AG10803 (cell line): Measurements from ENCODE around the gene STX4.

Experiments used
- DNase-seq: peaks from one replicate; pipeline ENCODE4 v3.0.0; 2010; ENCODE audit warnings: low read depth
- H3K4me3 ChIP-seq: 2 replicates; pipeline ENCODE4 v1.5.1; 2011; ENCODE audit warnings: mild to moderate bottlenecking, low read length, control low read depth
- TF ChIP-seq, protein P1 (sequence below): conservative IDR thresholded peaks from 2 replicates; pipeline ENCODE4 v1.5.1; 2011; ENCODE audit warnings: mild to moderate bottlenecking, low read length, control low read depth, inconsistent platforms

The STX4 gene

DNA sequence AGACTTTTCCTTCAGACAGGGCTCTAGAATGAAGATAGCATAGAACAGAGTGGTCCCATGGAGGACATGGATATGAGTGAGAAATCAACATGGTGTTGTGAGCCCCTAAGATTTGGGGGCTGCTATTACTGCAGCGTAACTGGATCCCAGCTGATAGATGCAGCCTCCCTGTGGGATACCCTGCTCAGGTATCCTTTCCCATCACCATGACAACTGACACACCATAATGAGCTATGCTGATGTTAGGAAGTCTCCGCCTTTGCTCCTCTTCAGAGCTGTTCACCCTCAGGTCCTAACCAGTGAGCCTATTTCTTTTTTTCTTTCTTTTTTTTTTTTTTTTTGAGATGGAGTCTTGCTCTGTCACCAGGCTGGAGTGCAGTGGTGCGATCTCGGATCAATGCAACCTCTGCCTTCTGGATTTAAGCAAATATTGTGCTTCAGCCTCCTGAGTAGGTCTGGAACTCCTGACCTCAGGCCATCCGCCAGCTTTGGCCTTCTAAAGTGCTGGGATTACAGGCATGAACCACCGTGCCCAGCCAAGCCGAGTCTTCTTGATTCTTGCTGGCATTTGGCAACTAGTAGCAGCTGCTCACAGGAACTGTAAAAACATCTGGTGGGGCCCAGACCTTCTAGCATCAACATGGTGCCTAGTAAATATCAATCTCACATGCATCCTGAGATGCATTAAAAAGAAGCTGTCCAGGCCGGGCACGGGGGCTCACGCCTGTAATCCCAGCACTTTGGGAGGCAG is 17.1 kb downstream of the STX4 start:
- TF ChIP-seq, protein P1, sequence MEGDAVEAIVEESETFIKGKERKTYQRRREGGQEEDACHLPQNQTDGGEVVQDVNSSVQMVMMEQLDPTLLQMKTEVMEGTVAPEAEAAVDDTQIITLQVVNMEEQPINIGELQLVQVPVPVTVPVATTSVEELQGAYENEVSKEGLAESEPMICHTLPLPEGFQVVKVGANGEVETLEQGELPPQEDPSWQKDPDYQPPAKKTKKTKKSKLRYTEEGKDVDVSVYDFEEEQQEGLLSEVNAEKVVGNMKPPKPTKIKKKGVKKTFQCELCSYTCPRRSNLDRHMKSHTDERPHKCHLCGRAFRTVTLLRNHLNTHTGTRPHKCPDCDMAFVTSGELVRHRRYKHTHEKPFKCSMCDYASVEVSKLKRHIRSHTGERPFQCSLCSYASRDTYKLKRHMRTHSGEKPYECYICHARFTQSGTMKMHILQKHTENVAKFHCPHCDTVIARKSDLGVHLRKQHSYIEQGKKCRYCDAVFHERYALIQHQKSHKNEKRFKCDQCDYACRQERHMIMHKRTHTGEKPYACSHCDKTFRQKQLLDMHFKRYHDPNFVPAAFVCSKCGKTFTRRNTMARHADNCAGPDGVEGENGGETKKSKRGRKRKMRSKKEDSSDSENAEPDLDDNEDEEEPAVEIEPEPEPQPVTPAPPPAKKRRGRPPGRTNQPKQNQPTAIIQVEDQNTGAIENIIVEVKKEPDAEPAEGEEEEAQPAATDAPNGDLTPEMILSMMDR, result no peak
- no peak overlapping the region for H3K4me3 ChIP-seq
- peak; percentile 50 for DNase-seq

DNA sequence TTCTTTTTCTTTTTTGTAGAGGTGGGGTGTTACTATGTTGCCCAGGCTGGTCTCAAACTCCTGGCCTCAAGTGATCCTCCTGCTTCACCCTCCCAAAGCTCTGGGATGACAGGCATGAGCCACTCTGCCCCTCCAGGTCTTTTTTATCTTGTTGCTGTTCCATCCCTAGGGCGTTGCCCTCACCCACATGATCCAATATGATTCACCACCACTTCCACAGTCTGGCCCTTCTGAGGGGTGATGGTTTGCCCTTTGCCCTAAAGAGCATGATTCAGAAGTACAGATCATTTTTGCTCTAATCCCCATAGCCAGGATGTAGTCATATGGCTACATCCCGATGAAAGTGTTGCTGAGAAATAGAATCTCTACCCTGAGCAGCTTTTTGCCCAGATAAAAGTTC is 18.8 kb downstream of the STX4 start:
- TF ChIP-seq, protein P1, result no peak
- DNase-seq, result peak; percentile 91
- H3K4me3 ChIP-seq, result no peak overlapping the region

DNA sequence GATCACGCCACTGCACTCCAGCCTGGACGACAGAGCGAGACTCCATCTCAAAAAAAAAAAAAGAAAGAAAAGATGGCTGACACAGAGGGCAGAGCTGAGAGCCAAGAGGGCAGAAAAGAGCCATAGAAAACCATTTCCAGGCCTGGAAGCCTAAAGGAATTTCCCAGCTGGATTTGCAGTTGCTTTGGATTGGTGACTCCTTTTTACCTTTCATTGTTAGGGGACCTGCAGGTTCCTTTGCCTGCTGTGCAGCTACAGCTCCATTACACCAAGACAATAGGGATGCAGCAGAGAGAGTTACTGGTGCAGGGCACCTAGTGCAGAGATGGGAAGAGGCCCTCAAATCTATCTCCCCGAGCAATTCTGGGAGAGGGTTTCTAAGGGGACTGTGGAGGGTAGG is 22.3 kb downstream of the STX4 start:
- TF ChIP-seq, protein P1, result no peak

DNA sequence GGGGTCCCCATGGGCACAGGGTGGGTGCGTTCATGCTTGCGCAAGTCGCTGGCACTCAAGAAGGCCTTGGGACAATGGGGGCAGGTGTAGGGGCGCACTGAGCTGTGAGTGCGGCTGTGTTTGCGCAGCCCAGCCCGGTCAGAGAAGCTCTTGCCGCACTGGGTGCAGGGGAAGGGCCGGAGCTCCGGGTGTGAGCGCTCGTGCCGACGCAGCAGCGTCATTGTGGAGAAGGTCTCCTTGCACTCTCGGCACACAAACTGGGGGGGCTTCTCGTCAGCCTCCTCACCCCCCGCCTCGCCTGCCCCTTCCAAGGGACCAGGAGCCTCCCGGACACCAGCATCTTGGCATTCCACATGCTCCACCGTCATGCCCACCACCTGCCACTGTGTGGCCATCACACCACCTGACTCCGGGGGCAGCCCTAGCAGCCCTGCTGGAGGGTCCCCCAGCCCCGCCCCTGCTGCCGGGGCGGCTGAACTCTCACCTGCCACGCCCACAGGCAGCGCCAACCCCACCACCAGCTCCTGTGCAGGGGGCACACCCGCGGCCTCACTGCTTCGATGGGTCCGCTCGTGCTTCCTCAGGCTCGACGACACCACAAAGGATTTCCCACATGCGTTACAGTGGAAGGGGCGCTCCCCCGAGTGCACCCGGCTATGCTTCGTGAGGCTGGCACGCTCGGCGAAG is 27.9 kb downstream of the STX4 start:
- no peak overlapping the region for H3K4me3 ChIP-seq
- TF ChIP-seq, protein P1, result no peak
- DNase-seq, result no peak

More for the DNA sequence above, 22.3 kb downstream of the STX4 start:
- no peak overlapping the region for H3K4me3 ChIP-seq
- no peak for DNase-seq

DNA sequence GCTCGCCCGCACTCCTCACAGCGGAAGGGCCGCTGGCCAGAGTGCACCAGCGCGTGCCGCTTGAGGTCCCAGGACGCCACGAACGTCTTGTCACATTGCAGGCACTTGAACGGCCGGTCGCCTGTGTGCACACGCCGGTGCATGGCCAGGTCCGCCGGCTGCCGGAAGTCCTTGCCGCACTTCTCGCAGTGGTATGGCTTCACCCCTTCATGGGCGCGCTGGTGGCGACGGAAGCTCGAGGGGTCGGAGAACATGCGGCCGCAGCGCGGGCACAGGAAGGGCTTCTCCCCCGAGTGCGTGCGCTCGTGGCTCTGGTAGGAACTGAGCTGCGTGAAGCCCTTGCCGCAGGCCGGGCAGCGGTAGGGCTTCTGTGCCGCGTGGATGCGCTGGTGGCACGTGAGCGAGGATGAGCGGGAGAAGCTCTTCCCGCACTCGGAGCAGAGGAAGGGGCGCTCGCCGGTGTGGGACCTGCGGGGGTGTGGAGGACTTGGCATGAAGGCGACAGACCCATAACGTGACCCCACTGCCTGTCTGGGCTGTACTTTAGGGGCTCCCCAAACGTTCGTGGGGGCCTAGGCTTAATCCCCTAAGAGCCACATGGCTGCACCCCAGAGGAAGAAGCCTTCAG is 28.6 kb downstream of the STX4 start:
- DNase-seq, result no peak
- TF ChIP-seq, protein P1, result no peak
- no peak overlapping the region for H3K4me3 ChIP-seq

DNA sequence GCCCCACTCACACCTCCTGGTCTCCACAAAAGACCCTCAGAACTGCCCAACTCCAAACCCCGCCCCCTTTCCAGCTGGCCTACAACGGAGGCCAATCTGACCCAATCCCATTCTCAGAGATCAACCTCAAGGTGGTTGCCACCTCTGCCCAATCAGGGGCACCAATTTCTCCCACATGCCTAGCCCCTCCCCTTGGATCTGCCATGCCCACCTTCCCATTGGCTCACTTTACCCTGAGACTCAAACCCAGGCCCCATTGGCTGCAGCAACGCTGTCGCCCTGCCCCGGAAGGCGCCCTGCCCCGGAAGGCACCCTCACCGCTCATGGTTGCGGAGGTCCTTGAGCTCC is 30.1 kb downstream of the STX4 start:
- no peak overlapping the region for H3K4me3 ChIP-seq
- DNase-seq, result no peak
- TF ChIP-seq, protein P1, result no peak
